HepG2 (cell line): ENCODE results near the gene CD68. TPM values are rescaled to one million over a fixed set of nuclear protein-coding genes. Genes with fewer than 3 reads are reported as not detected.

Source experiments
- ATAC-seq: fragments of 200-7000 bp; cut with Tn5 transposase; 3 replicates; pipeline ENCODE4 v1.9.1; 2020; ENCODE audit warnings: mild to moderate bottlenecking, moderate library complexity
- BruUV-seq: library from RNA; stranded (reverse); fragments of 400-500 nt; replicated peaks from 2 replicates; lab custom pipeline; 2021; lab: Mats Ljungman, UMichigan
- CTCF ChIA-PET: fragments of 300-600 bp; formaldehyde crosslinking; extraction: SDS; loops from one replicate; lab custom pipeline; 2021; ENCODE audit warnings: low total read pairs, inconsistent platforms, low intra/inter-chr PET ratio; lab: Yijun Ruan, JAX
- POLR2A ChIA-PET: fragments of 350-600 bp; sonication (Branson Sonifier 250); formaldehyde crosslinking; loops from one replicate; lab custom pipeline; 2020; ENCODE audit warnings: antibody characterized with exemption, inconsistent platforms; lab: Yijun Ruan, JAX
- DNase-seq: peaks from one replicate; pipeline ENCODE4 v3.0.0-alpha.2; 2015; ENCODE audit warnings: low spot score
- FAIRE-seq: peaks from 3 replicates; lab custom pipeline; 2011; peaks lifted over from hg19 to GRCh38; lab: Jason Lieb, UNC
- H2AFZ ChIP-seq: one replicate; pipeline ENCODE4 v1.6.1; 2011; ENCODE audit warnings: low read length, inconsistent platforms
- H3K27ac ChIP-seq: fragments of 300-600 bp; 3 replicates; pipeline ENCODE4 v1.8.0; 2011; ENCODE audit warnings: mixed run types, mild to moderate bottlenecking, mixed read lengths, low read length, inconsistent platforms; ENCODE audit not compliant: insufficient read depth; ENCODE audit errors: extremely low read length
- H3K27me3 ChIP-seq, 2 experiments: fragments of 200-600 bp in 1 of 2; 2 replicates in 1 of 2; 3 replicates in 1 of 2; pipeline versions ENCODE4 v1.6.0 to v1.8.0; 2011; ENCODE audit warnings: low read length in 2 of 2, mild to moderate bottlenecking in 2 of 2, moderate library complexity in 2 of 2, inconsistent platforms in 1 of 2; ENCODE audit not compliant: insufficient read depth in 2 of 2, control insufficient read depth in 1 of 2
- H3K36me3 ChIP-seq, 2 experiments: fragments of 200-600 bp in 1 of 2; replicated peaks in 1 of 2; 2 replicates in 1 of 2; 3 replicates in 1 of 2; pipeline versions ENCODE4 v1.5.1 to v1.8.0; 2011; ENCODE audit warnings: low read length in 2 of 2, inconsistent platforms in 1 of 2; ENCODE audit not compliant: insufficient read depth in 2 of 2, control insufficient read depth in 1 of 2
- H3K4me1 ChIP-seq: 2 replicates; pipeline ENCODE4 v1.5.1; 2012; ENCODE audit warnings: low read length, inconsistent platforms; ENCODE audit not compliant: insufficient read depth
- H3K4me2 ChIP-seq: 2 replicates; pipeline ENCODE4 v1.6.0; 2011; ENCODE audit warnings: low read depth, low read length, inconsistent platforms
- H3K4me3 ChIP-seq, 3 experiments: fragments of 200-600 bp in 1 of 3; sonication (generic), shearing (Covaris generic) in 1 of 3; replicated peaks in 1 of 3; 2 replicates each; pipeline ENCODE4 v1.5.1; 2011 to 2016; ENCODE audit warnings: low read length in 3 of 3, inconsistent platforms in 2 of 3, low read depth in 2 of 3, mild to moderate bottlenecking in 2 of 3, control low read depth in 1 of 3, mixed read lengths in 1 of 3; ENCODE audit not compliant: insufficient read depth in 1 of 3
- H3K79me2 ChIP-seq: one replicate; pipeline ENCODE4 v1.6.1; 2011; ENCODE audit warnings: low read length, inconsistent platforms; ENCODE audit not compliant: insufficient read depth
- H3K9ac ChIP-seq: 2 replicates; pipeline ENCODE4 v1.6.0; 2011; ENCODE audit warnings: mild to moderate bottlenecking, low read depth, low read length, inconsistent platforms; ENCODE audit not compliant: insufficient read depth
- H3K9me3 ChIP-seq: 2 replicates; pipeline ENCODE4 v1.5.1; 2012; ENCODE audit warnings: mild to moderate bottlenecking, low read length
- H4K20me1 ChIP-seq: 2 replicates; pipeline ENCODE4 v1.6.0; 2011; ENCODE audit warnings: inconsistent platforms, mild to moderate bottlenecking, low read length, moderate library complexity; ENCODE audit not compliant: insufficient read depth
- DMTF1 ChIP-seq: sonication (generic); formaldehyde crosslinking; IDR thresholded peaks from 2 replicates; pipeline ENCODE4 v1.4.0; 2020; ENCODE audit warnings: mild to moderate bottlenecking, missing genetic modification reagents
- FOXO1 ChIP-seq: sonication (generic); formaldehyde crosslinking; IDR thresholded peaks from 2 replicates; pipeline ENCODE4 v1.4.0; 2020; ENCODE audit warnings: missing genetic modification reagents
- NR2C2 ChIP-seq: sonication (generic); formaldehyde crosslinking; IDR thresholded peaks from 2 replicates; pipeline ENCODE4 v1.4.0; 2020; ENCODE audit warnings: missing genetic modification reagents, mild to moderate bottlenecking, moderate library complexity, borderline replicate concordance
- POLR2G ChIP-seq: fragments of 200-400 bp; formaldehyde crosslinking; IDR thresholded peaks from 2 replicates; pipeline ENCODE4 v1.6.1; 2018; ENCODE audit warnings: mild to moderate bottlenecking, low read depth, low read length, moderate library complexity
- RAD21 ChIP-seq: fragments of 450-650 bp; formaldehyde crosslinking; IDR thresholded peaks from 2 replicates; pipeline ENCODE4 v1.5.0; 2020; ENCODE audit warnings: mild to moderate bottlenecking
- SIN3A ChIP-seq: IDR thresholded peaks from 2 replicates; pipeline ENCODE4 v1.6.1; 2011; ENCODE audit warnings: low read depth, mild to moderate bottlenecking, control low read depth, low read length, borderline replicate concordance
- ZNF207 ChIP-seq: fragments of 450-650 bp; IDR thresholded peaks from 2 replicates; pipeline ENCODE4 v1.6.1; 2016; ENCODE audit warnings: antibody characterized with exemption, borderline replicate concordance
- ZNF468 ChIP-seq: sonication (generic); formaldehyde crosslinking; IDR thresholded peaks from 2 replicates; pipeline ENCODE4 v1.8.0; 2022; ENCODE audit warnings: mild to moderate bottlenecking, moderate library complexity, missing genetic modification reagents
- WGBS: methylation state at CpG from one replicate; pipeline ENCODE4 v1.1.6; 2017; ENCODE audit warnings: low lambda C conversion rate; 5-methylcytosine and 5-hydroxymethylcytosine counted together
- in situ Hi-C: cut with HindIII; loops from 2 replicates; pipeline ENCODE4 v1.10.0; 2017; ENCODE audit warnings: low pct_unique_long_range_greater_than_20kb; ENCODE audit not compliant: extremely low pct_ligation_motif_present
- intact Hi-C: fragments of 100-400 bp; cut with micrococcal nuclease; formaldehyde crosslinking; loops from one replicate; pipeline ENCODE4 v1.10.0; 2022; ENCODE audit not compliant: unreplicated experiment
- polyA plus RNA-seq, 8 experiments: library from polyadenylated mRNA; depleted of rRNA in 3 of 8; stranded (reverse) in 7 of 8; unstranded in 1 of 8; fragments of >200 nt; fragmentation: Illumina TruSeq in 4 of 8; extraction: Trizol in 4 of 8; gene quantifications; 2 replicates each; pipeline versions ENCODE4 v1.2.1 to v1.2.3, GENCODE V29; 2011 to 2016; ENCODE audit warnings: low read depth in 4 of 8, missing spikeins in 1 of 8, mixed read lengths in 1 of 8; ENCODE audit not compliant: insufficient read depth in 1 of 8
- total RNA-seq, 5 experiments: library from RNA; depleted of rRNA; stranded (reverse); fragments of >200 nt; fragmentation: Illumina TruSeq; extraction: Trizol; gene quantifications; 2 replicates each; pipeline ENCODE4 v1.2.3, GENCODE V29; 2016; ENCODE audit warnings: low read depth in 1 of 5
- TF ChIP-seq, protein P1 (sequence below): sonication (generic); formaldehyde crosslinking; IDR thresholded peaks from 2 replicates; pipeline ENCODE4 v1.4.0; 2020; ENCODE audit warnings: mild to moderate bottlenecking, missing genetic modification reagents, borderline replicate concordance
- TF ChIP-seq, protein P2 (sequence below): sonication (generic); formaldehyde crosslinking; IDR thresholded peaks from 2 replicates; pipeline ENCODE4 v1.4.0; 2020; ENCODE audit warnings: mild to moderate bottlenecking, low read depth, missing genetic modification reagents
- TF ChIP-seq, protein P3 (sequence below): sonication (generic); formaldehyde crosslinking; IDR thresholded peaks from 2 replicates; pipeline ENCODE4 v1.4.0; 2020; ENCODE audit warnings: missing genetic modification reagents, borderline replicate concordance

CD68 gene
- total and polyA plus RNA-seq, 2 of the 13 experiments (the other 11 are each of a cell fraction or from before 2014, with no cell fraction given) = 10.3 to 104 TPM

DNA sequence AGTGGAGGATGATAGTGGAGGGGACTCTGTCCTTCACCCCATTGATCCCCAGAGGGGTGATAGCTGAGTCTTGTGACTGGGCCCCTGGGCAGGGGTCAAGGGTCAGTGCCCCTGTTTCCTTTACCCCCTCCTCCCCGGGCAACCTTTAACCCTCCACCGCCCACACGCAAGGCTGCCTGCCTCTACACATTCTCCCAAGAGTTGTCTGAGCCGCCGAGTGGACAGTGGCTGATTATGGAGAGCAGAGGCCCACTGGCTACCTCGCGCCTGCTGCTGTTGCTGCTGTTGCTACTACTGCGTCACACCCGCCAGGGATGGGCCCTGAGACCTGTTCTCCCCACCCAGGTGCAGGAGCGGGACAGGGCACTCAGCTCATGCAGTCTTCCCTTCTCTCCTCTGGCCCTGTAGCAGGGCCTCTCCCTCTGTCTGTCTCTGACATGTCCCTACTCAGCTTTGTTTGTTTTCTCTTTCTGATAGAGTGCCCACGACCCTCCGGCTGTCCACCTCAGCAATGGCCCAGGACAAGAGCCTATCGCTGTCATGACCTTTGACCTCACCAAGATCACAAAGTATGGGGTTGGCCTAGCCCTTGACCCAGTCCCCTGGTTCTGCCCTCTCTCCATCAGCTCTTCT, 50.6 kb downstream of the CD68 start, which contains the start of gene SHBG:
TSS of gene SHBG (plus strand) at position 197 of the 633 bp plus-strand sequence. CDS start at position 235, 38 bp downstream.
- CTCF ChIA-PET = no interaction called here
- no peak for TF ChIP-seq POLR2G
- TF ChIP-seq ZNF468 (CRISPR knock-in tag) = no peak
- no peak for TF ChIP-seq DMTF1 (CRISPR knock-in tag)
- peak; percentile 35; the same call in 1 of the 2 replicates for TF ChIP-seq FOXO1 (CRISPR knock-in tag)
- no peak for TF ChIP-seq ZNF207
- peak; percentile 94 for TF ChIP-seq NR2C2 (CRISPR knock-in tag)
- TF ChIP-seq, protein P1, sequence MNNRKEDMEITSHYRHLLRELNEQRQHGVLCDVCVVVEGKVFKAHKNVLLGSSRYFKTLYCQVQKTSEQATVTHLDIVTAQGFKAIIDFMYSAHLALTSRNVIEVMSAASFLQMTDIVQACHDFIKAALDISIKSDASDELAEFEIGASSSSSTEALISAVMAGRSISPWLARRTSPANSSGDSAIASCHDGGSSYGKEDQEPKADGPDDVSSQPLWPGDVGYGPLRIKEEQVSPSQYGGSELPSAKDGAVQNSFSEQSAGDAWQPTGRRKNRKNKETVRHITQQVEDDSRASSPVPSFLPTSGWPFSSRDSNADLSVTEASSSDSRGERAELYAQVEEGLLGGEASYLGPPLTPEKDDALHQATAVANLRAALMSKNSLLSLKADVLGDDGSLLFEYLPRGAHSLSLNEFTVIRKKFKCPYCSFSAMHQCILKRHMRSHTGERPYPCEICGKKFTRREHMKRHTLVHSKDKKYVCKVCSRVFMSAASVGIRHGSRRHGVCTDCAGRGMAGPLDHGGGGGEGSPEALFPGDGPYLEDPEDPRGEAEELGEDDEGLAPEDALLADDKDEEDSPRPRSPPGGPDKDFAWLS (CRISPR knock-in tag) = no peak; the same call in 1 of the 2 replicates
- no peak; the same call in 1 of the 2 replicates for TF ChIP-seq SIN3A
- no peak for TF ChIP-seq RAD21 (CRISPR knock-in tag)
- TF ChIP-seq, protein P2, sequence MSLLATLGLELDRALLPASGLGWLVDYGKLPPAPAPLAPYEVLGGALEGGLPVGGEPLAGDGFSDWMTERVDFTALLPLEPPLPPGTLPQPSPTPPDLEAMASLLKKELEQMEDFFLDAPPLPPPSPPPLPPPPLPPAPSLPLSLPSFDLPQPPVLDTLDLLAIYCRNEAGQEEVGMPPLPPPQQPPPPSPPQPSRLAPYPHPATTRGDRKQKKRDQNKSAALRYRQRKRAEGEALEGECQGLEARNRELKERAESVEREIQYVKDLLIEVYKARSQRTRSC (CRISPR knock-in tag) = no peak
- TF ChIP-seq, protein P3, sequence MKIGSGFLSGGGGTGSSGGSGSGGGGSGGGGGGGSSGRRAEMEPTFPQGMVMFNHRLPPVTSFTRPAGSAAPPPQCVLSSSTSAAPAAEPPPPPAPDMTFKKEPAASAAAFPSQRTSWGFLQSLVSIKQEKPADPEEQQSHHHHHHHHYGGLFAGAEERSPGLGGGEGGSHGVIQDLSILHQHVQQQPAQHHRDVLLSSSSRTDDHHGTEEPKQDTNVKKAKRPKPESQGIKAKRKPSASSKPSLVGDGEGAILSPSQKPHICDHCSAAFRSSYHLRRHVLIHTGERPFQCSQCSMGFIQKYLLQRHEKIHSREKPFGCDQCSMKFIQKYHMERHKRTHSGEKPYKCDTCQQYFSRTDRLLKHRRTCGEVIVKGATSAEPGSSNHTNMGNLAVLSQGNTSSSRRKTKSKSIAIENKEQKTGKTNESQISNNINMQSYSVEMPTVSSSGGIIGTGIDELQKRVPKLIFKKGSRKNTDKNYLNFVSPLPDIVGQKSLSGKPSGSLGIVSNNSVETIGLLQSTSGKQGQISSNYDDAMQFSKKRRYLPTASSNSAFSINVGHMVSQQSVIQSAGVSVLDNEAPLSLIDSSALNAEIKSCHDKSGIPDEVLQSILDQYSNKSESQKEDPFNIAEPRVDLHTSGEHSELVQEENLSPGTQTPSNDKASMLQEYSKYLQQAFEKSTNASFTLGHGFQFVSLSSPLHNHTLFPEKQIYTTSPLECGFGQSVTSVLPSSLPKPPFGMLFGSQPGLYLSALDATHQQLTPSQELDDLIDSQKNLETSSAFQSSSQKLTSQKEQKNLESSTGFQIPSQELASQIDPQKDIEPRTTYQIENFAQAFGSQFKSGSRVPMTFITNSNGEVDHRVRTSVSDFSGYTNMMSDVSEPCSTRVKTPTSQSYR (CRISPR knock-in tag) = peak; percentile 26; the same call in 1 of the 2 replicates

More for the DNA sequence above, 50.6 kb downstream of the CD68 start, which contains the start of gene SHBG:
- Histone ChIP-seq H3K36me3 (no peaks in the 10 kb centered on the region), H3K79me2 (peaks cover 15% of the 10 kb centered on the region), H4K20me1 (no peaks in the 10 kb centered on the region), H3K27me3 (no peaks in the 10 kb centered on the region; a peak in 1 of 5 replicates), H3K4me3 (peak within 1 kb of the TSS; percentile 38 to 64 (median 39)), H3K4me2 (peak within 1 kb of the TSS; percentile 86), H3K9ac (peak within 1 kb of the TSS; percentile 60), H2AFZ (no peak within 1 kb of the TSS), H3K9me3 (no peaks in the 10 kb centered on the region), H3K4me1 (peaks cover 68% of the 10 kb centered on the region), H3K27ac (peak within 1 kb of the TSS; percentile 25)
- no TSS peak for BruUV-seq
- WGBS = 0% methylated on average over 11 of the region's 13 CpGs
- DNase-seq (no peak), ATAC-seq (peak; percentile 15), FAIRE-seq (no peak)
- in situ Hi-C loops = loop anchor here (5.0 kb wide), 2 partner anchors 57 to 87 kb away; partner anchors contain the start of genes DNAH2, TP53 and WRAP53
- intact Hi-C loops = loop anchor here (5.0 kb wide), 2 partner anchors 42 to 57 kb away; partner anchors contain the start of genes TP53 and WRAP53
- POLR2A ChIA-PET = interaction anchor here (1.1 to 4.4 kb wide), 8 partner anchors 12 to 226 kb away, joined by 4 to 56 read pairs (median 8); partner anchors contain the start of genes ATP1B2, CD68, FXR2 and MPDU1
